ENCODE data around the gene ERC2. TPM values are rescaled to one million over a fixed set of nuclear protein-coding genes. Genes with fewer than 3 reads are reported as not detected.

ERC2 gene
- polyA plus RNA-seq, 2 of the 4 experiments (the other 2 are of a cell fraction), result 0.16 TPM; not detected in 1

GRCh38 chr3:56192001-56192400 lies 276.3 kb downstream of the ERC2 start:
- Histone ChIP-seq H3K4me3 (no peak overlapping the region), H3K4me1 (no peaks in the 10 kb centered on the region), H3K9me3 (no peaks in the 10 kb centered on the region), H3K4me2 (no peak overlapping the region), H3K27ac (no peak overlapping the region)
- DNase-seq (ENCODE audit: low read depth in 1 of 2, low spot score in 1 of 2) (no peak), ATAC-seq (no peak), FAIRE-seq (no peak)
- ChIA-PET POLR2A (no interaction called here), CTCF (no interaction called here)
- TF ChIP-seq HES2 (IDR thresholded peaks at IDR 0.05) (no peak), CTCF (IDR thresholded peaks at IDR 0.05) (no peak), POLR2A (IDR thresholded peaks at IDR 0.05; ENCODE audit: low read length) (no peak), PBX3 (IDR thresholded peaks at IDR 0.05) (no peak), HMGXB4 (CRISPR knock-in tag; IDR thresholded peaks at IDR 0.05; ENCODE audit: borderline replicate concordance) (no peak), ZNF302 (CRISPR knock-in tag; IDR thresholded peaks at IDR 0.05) (no peak)

GRCh38 chr3:56190771-56191305 lies 277.4 kb downstream of the ERC2 start:
- H3K4me3 ChIP-seq, result no peak overlapping the region
- WGBS (ENCODE audit: missing lambda C conversion rate), result 13% methylated on average over 1 of the region's 1 CpG
- ATAC-seq, result no peak
- TF ChIP-seq GATA3 (IDR thresholded peaks at IDR 0.05; ENCODE audit: borderline replicate concordance) (no peak), ESRRA (IDR thresholded peaks at IDR 0.05; ENCODE audit: borderline replicate concordance, low read length) (no peak), ZNF302 (CRISPR knock-in tag; IDR thresholded peaks at IDR 0.05) (no peak), EHMT2 (IDR thresholded peaks at IDR 0.05; ENCODE audit: low read depth) (no peak), NR3C1 (IDR thresholded peaks at IDR 0.05) (no peak)
- ChIA-PET POLR2A (no interaction called here), CTCF (interaction anchor here (0.8 kb wide), 1 partner anchor 11 kb away, joined by 3 read pairs; no protein-coding TSS in a partner anchor)
- H3K4me1 ChIP-seq, result no peaks in the 10 kb centered on the region
- H3K4me2 ChIP-seq, result no peak overlapping the region
- FAIRE-seq, result no peak
- DNase-seq (ENCODE audit: low read depth in 1 of 2, low spot score in 1 of 2), result no peak
- no peaks in the 10 kb centered on the region for H3K9me3 ChIP-seq
- no peak overlapping the region for H3K27ac ChIP-seq

GRCh38 chr3:56190130-56190529 lies 278.1 kb downstream of the ERC2 start:
- no peak for FAIRE-seq
- no peak overlapping the region for H3K4me2 ChIP-seq

GRCh38 chr3:56189536-56189935 lies 278.7 kb downstream of the ERC2 start:
- WGBS (ENCODE audit: missing lambda C conversion rate), result 46% methylated on average over 2 of the region's 2 CpGs
- H3K4me1 ChIP-seq, result no peaks in the 10 kb centered on the region
- ChIA-PET CTCF (interaction anchor here (1.4 kb wide), 1 partner anchor 10 kb away, joined by 3 read pairs; no protein-coding TSS in a partner anchor), POLR2A (no interaction called here)
- DNase-seq (ENCODE audit: low read depth in 1 of 2, low spot score in 1 of 2) (no peak), ATAC-seq (no peak), FAIRE-seq (no peak)
- H3K4me2 ChIP-seq, result no peak overlapping the region
- no peak overlapping the region for H3K27ac ChIP-seq
- H3K4me3 ChIP-seq, result no peak overlapping the region
- H3K9me3 ChIP-seq, result no peaks in the 10 kb centered on the region
- no peak for TF ChIP-seq NPAS2 (CRISPR knock-in tag; IDR thresholded peaks at IDR 0.05; ENCODE audit: borderline replicate concordance)
- TF ChIP-seq HOXB13 (CRISPR knock-in tag; IDR thresholded peaks at IDR 0.05; ENCODE audit: low read depth), result no peak
- TF ChIP-seq KDM5A (IDR thresholded peaks at IDR 0.05), result no peak
- TF ChIP-seq REST (IDR thresholded peaks at IDR 0.05), result no peak
- TF ChIP-seq PHF8 (IDR thresholded peaks at IDR 0.05; ENCODE audit: borderline replicate concordance, low read depth), result no peak
- no peak for TF ChIP-seq JUNB (IDR thresholded peaks at IDR 0.05)
- no peak for TF ChIP-seq PBX3 (IDR thresholded peaks at IDR 0.05)
- no peak for TF ChIP-seq HDAC2 (IDR thresholded peaks at IDR 0.05)

More at GRCh38 chr3:56190130-56190529, 278.1 kb downstream of the ERC2 start:
- ATAC-seq, result no peak
- no peak for DNase-seq (ENCODE audit: low read depth in 1 of 2, low spot score in 1 of 2)
- Histone ChIP-seq H3K9me3 (no peaks in the 10 kb centered on the region), H3K27ac (no peak overlapping the region), H3K4me1 (no peaks in the 10 kb centered on the region), H3K4me3 (no peak overlapping the region)
- POLR2A ChIA-PET, result no interaction called here
- TF ChIP-seq FOXS1 (CRISPR knock-in tag; IDR thresholded peaks at IDR 0.05) (no peak), ESRRA (IDR thresholded peaks at IDR 0.05; ENCODE audit: borderline replicate concordance, low read length) (no peak), ATOH8 (CRISPR knock-in tag; IDR thresholded peaks at IDR 0.05; ENCODE audit: low read depth) (no peak)
- CTCF ChIA-PET, result interaction anchor here (0.8 kb wide), 1 partner anchor 10 kb away, joined by 3 read pairs; no protein-coding TSS in a partner anchor
